GM21528 (cell line): ENCODE measurements around the gene IFRD1.
"Not testable (repeated sequence)": the region's sequence is repeated elsewhere in the genome, so short reads cannot be mapped to it uniquely, and the experiment has no call there.

ENCODE experiments used
- ATAC-seq: cut with Tn5 transposase; IDR thresholded peaks from one replicate; pipeline ENCODE4 v1.9.1; 2021; ENCODE audit warnings: mild to moderate bottlenecking, moderate library complexity; ENCODE audit not compliant: unreplicated experiment, low FRiP score

IFRD1 gene

DNA sequence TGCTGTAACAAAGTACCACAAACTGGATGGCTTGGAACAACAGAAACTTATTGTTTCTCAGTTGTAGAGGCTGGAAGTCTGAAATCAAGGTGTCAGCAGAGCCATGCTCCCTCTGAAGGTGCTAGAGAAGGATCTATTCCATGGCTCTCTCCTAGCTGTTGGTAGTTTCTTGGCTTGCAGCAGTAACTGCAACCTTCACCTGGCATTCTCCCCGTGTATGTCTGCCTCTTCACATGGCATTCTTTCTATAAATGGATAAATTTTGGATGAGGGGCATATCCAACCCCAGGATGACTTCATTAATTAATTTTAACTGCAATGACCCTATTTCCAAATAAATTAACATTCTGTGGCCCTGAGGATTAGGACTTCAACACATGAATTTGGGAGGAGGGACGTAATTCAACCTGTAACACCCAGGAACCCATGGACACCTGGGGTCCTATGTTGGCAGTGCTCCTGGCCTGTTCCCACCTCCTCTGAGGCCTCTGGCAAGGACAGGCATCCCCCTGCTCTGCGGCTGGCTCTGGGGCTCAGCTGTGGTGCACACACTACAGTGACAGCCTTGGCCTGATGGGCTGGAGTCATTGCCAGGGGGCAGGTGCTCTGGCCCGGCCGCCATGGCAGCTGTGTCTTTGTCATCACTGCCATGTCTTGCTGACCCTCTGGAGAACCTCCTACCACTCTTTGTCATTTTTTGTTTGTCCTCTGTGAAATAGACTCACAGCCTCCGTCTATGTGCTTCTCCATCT is 61.4 kb downstream of the IFRD1 start:
- no peak for ATAC-seq

DNA sequence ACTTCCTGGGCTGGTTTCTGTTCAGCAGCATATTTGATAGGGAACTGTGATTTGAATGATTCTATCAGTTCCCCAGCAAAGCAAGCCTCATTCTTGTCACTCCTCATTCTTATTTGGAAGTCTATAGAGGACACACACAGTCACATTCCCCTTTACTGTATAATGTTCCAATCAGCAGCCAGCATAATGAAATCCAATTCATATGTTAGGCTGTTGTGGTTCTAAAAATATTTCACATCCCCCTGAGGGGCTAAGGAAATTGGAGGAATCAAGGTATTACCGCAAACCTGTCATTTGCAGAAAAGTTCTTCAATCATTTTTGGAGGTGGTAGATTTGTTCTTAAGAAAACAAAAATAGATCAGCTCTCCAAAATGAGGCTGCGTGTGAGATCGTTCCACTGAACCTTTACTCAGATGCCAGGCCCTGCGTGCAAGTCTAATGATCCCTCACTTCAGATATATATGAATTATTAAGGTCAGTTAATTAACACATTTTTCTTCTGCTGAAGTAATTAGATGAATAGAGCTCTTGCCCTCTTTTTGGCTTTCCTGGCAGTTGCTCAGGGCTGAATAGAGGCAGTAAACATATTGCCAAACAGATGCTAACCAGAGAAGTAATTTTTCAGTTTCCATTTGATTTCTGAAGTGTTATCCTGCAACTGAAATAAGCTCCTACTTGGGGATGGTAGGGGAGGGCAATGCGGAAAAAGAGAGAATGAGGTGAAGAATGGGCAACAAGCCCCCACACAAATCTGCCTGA is 62.4 kb downstream of the IFRD1 start:
- ATAC-seq = no peak

DNA sequence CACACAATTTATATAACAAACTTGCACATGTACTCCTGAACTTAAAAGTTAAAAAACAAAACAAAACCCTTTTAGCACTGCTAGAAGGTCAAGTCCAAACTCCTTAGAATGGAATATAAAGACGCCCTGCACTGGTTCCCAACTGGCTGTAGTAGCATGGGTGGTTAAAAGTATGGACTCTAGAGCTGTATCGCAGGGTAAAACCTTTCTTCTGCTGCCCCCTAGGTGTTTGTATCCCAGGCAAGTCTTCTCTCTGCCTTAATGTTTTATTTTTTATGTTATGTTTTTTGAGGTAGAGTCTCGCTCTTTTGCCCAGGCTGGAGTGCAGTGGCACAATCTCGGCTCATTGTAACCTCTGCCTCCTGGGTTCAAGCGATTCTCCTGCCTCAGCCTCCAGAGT is 65.7 kb downstream of the IFRD1 start:
- no peak for ATAC-seq

DNA sequence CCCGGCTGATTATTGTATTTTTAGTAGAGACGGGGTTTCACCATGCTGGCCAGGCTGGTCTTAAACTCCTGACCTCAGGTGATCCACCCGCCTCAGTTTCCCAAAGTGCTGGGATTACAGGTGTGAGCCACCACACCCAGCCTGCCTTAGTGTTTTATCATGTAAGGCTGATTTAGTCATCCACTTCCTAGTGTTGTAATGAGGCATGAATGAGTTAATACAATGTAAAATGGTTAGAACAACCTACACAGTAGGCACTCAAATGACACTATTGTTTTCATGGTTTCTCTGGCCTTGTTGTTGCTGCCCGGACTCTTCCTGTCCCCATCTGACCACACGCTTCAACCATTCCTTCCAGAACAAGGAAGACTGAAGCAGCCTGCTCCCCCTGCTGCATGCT is 66.2 kb downstream of the IFRD1 start:
- not testable (repeated sequence) for ATAC-seq

DNA sequence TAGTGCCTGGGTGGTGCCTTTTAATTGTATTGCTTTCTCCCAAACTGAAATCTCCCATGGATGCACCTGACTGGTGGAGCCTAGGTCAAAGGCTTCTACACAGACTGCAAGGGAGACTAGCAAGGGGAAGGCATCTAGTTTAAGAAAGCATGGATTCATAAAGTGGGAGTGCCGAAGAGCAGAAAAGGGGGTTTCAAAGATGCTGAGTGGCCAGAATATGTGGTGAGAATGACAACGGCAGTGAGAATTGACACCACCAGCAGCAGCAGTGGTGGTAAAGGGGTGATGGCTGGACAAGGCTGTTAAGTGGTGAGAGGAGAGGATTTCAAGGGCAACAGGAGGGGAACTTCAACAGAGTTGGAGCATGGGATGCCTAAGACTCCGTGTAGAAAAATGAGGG is 67.2 kb downstream of the IFRD1 start:
- ATAC-seq = no peak

DNA sequence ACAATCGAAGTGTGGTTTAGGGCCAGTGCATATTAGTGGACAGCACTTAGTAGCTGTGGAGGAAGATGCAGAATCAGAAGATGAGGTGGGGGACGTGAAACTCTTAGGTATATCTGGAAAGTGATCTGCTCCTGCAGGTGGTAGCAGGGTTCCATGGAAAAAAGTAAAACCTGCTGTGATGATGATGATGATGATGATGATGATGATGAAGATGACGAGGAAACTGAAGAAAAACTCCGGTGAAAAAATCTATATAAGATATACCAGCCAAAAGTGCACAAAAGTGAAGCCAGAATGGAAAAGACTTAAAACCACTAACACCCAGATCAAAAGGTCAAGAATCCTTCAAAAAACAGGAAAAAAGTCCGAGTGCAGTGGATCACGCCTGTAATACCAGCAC is 70.5 kb downstream of the IFRD1 start:
- no peak for ATAC-seq

DNA sequence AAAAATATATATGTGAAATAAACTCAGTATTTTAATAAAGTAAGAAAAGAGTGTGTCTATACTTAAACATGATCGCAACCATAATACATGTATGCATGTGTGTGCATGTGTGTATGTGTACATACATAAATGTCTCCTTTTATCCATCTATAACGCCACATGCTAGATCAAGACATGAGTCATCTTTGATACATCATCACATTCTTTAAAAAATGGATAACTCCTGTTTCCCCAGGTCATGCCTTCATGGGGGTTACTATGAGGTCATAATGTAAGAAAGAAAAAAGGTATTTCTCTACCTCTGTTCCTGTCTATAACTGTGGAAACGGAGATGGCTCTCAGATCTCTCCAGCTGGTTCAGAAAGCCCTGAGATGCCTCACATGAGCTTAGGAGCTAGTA is 71.7 kb downstream of the IFRD1 start:
- ATAC-seq = no peak

DNA sequence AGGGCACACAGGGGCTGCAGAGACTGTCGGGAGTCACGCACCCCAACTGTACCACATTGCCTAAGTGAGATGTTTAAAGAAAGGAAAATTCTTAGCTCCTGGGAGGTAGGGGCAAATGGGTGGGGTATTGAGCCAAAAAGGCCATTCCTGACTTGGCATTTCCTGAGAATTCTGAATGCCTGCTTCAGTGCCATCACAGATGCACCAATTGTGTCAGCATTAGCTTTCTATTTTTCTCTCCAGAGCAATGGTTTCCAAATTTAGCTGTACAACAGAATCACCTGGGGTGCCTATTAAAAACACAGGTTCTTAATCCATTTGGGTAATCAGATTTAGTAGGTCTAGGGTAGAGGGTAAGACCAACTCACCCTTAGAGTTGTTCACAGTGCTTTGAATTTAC is 73.6 kb downstream of the IFRD1 start:
- ATAC-seq = no peak
